ENCODE measurements around the gene CLMN.
"Not testable (repeated sequence)": the region's sequence is repeated elsewhere in the genome, so short reads cannot be mapped to it uniquely, and the experiment has no call there.

Gene CLMN

GRCh38 chr14:95185033-95185766 is 134.5 kb downstream of the CLMN start:
- peak; percentile 62 for DNase-seq

GRCh38 chr14:95184413-95184790 is 135.3 kb downstream of the CLMN start:
- no peak for DNase-seq

GRCh38 chr14:95183532-95184412 is 135.9 kb downstream of the CLMN start:
- DNase-seq = no peak

GRCh38 chr14:95183082-95183481 is 136.6 kb downstream of the CLMN start:
- DNase-seq = no peak

- DNase-seq = no peak
Measured at GRCh38 chr14:95182379-95182778, 137.3 kb downstream of the CLMN start.

- no peak for DNase-seq
Measured at GRCh38 chr14:95180966-95181741, 138.6 kb downstream of the CLMN start.

GRCh38 chr14:95175670-95176069 is 144.0 kb downstream of the CLMN start:
- DNase-seq = not testable (repeated sequence)

GRCh38 chr14:95174184-95174792 is 145.4 kb downstream of the CLMN start:
- no peak for DNase-seq

- DNase-seq = no peak
Measured at GRCh38 chr14:95173518-95173917, 146.2 kb downstream of the CLMN start.

- DNase-seq = no peak
Measured at GRCh38 chr14:95167177-95167576, 152.5 kb downstream of the CLMN start.

- no peak for DNase-seq
Measured at GRCh38 chr14:95165517-95165916, 154.2 kb downstream of the CLMN start.

GRCh38 chr14:95164506-95164905 is 155.2 kb downstream of the CLMN start:
- DNase-seq = no peak

- peak; percentile 87 for DNase-seq
Measured at GRCh38 chr14:95163666-95164065, 156.0 kb downstream of the CLMN start.

GRCh38 chr14:95163132-95163531 is 156.6 kb downstream of the CLMN start:
- no peak for DNase-seq

- no peak for DNase-seq
Measured at GRCh38 chr14:95162641-95163040, 157.1 kb downstream of the CLMN start.

- peak; percentile 93 for DNase-seq
Measured at GRCh38 chr14:95157327-95158189, 162.2 kb downstream of the CLMN start, which contains the start of gene DICER1. DICER1 (minus strand) TSS chr14:95157529; CDS start chr14:95133458, 24,071 bp downstream.

GRCh38 chr14:95157048-95157326 is 162.7 kb downstream of the CLMN start:
- DNase-seq = peak; percentile 10

GRCh38 chr14:95156161-95157047 is 163.3 kb downstream of the CLMN start:
- DNase-seq = peak; percentile 46

GRCh38 chr14:95155045-95155444 is 164.7 kb downstream of the CLMN start:
- peak; percentile 67 for DNase-seq

- DNase-seq = no peak
Measured at GRCh38 chr14:95153866-95154265, 165.8 kb downstream of the CLMN start.

- no peak for DNase-seq
Measured at GRCh38 chr14:95151561-95151960, 168.1 kb downstream of the CLMN start.
